Measurements from ENCODE around the gene SLC37A2. TPM values are rescaled to one million over a fixed set of nuclear protein-coding genes. Genes with fewer than 3 reads are reported as not detected.
"Not testable (repeated sequence)": the region's sequence is repeated elsewhere in the genome, so short reads cannot be mapped to it uniquely, and the experiment has no call there.

SLC37A2 gene
- total RNA-seq, 5 donors from 2014 or later (not counting 1 experiment from before 2014, with no cell fraction given) = 0.14 to 1.5 (median 1.1) TPM

DNA sequence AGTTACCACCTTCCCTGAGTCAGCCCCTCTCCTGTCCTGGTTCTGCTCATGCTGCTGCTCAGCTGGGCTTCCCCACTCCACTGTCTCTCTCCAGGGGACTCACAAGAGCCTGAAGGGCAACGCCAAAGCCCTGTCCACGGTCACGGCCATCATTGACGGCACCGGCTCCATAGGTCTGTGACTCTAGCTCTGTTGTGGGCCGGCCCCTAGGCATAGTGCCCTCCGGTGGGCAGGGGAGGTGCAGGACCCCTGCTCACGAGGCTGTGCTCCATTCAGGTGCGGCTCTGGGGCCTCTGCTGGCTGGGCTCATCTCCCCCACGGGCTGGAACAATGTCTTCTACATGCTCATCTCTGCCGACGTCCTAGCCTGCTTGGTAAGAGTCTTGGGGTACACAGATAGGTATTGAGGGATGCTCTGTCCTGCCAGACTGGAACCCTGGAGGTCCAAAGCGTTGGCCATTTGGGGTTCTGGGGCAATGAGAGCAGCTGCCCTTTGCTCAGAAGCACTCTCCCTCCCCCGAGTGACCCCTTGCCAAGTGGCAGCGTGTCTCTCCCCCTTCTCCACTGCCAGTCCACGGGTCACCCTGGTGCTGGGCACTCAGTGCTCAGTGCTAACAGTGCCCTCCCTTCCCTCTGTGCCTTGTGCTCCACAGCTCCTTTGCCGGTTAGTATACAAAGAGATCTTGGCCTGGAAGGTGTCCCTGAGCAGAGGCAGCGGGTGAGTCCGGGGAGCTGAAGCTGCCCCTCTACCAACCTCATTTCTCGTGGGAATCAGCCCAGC, 22.4 kb downstream of the SLC37A2 start:
- Histone ChIP-seq H3K4me3 (ENCODE audit: control insufficient read depth in 1 of 2, extremely low read depth in 1 of 2, low read length in 1 of 2) (no peak overlapping the region), H3K9me3 (no peaks in the 10 kb centered on the region), H3K27me3 (replicated peaks in 1 of 2; ENCODE audit: control insufficient read depth in 2 of 2, extremely low read depth in 1 of 2, insufficient read depth in 2 of 2, low read length in 1 of 2) (peaks cover 0 to 11% of the 10 kb centered on the region in 2 experiments), H3K36me3 (ENCODE audit: control insufficient read depth in 2 of 2, extremely low read depth in 1 of 2, insufficient read depth in 1 of 2, low read length in 1 of 2) (no peaks in the 10 kb centered on the region), H3K27ac (ENCODE audit: low read length) (no peak overlapping the region), H3K4me1 (ENCODE audit: control insufficient read depth in 1 of 2, extremely low read depth in 1 of 2, insufficient read depth in 2 of 2, low read length in 2 of 2) (no peaks in the 10 kb centered on the region)
- ChIA-PET POLR2A (no interaction called here), CTCF (no interaction called here)
- Mint-ChIP-seq H3K9me3 (no peaks in the 10 kb centered on the region), H3K4me1 (no peaks in the 10 kb centered on the region), H3K4me3 (no peak overlapping the region), H3K27ac (no peak overlapping the region), H3K36me3 (no peaks in the 10 kb centered on the region), H3K27me3 (peaks cover 0 to 8% of the 10 kb centered on the region in 2 donors)
- DNase-seq (no peak), ATAC-seq (replicated peaks in 1 of 4) (no peak)
- 80% methylated on average over 17 of the region's 20 CpGs for WGBS (ENCODE audit: insufficient coverage)

- Mint-ChIP-seq H3K27me3 (peaks cover 0 to 4% of the 10 kb centered on the region in 2 donors), H3K4me3 (no peak overlapping the region), H3K36me3 (no peaks in the 10 kb centered on the region), H3K4me1 (peaks cover 0 to 5% (median 3%) of the 10 kb centered on the region in 3 donors), H3K27ac (no peak overlapping the region), H3K9me3 (no peaks in the 10 kb centered on the region)
- CTCF ChIA-PET = no interaction called here
- Histone ChIP-seq H3K4me3 (ENCODE audit: control insufficient read depth in 1 of 2, extremely low read depth in 1 of 2, low read length in 1 of 2) (no peak overlapping the region), H3K27ac (ENCODE audit: low read length) (no peak overlapping the region), H3K27me3 (replicated peaks in 1 of 2; ENCODE audit: control insufficient read depth in 2 of 2, extremely low read depth in 1 of 2, insufficient read depth in 2 of 2, low read length in 1 of 2) (peaks cover 0 to 6% of the 10 kb centered on the region in 2 experiments), H3K36me3 (ENCODE audit: control insufficient read depth in 2 of 2, extremely low read depth in 1 of 2, insufficient read depth in 1 of 2, low read length in 1 of 2) (no peaks in the 10 kb centered on the region), H3K4me1 (ENCODE audit: control insufficient read depth in 1 of 2, extremely low read depth in 1 of 2, insufficient read depth in 2 of 2, low read length in 2 of 2) (no peaks in the 10 kb centered on the region), H3K9me3 (no peaks in the 10 kb centered on the region)
- ATAC-seq (replicated peaks in 1 of 4) (no peak), DNase-seq (no peak)
- WGBS (ENCODE audit: insufficient coverage) = 83% methylated on average over 4 of the region's 14 CpGs
- POLR2A ChIA-PET = no interaction called here
These were observed 23.7 kb downstream of the SLC37A2 start for GRCh38 chr11:125086633-125087296.

DNA sequence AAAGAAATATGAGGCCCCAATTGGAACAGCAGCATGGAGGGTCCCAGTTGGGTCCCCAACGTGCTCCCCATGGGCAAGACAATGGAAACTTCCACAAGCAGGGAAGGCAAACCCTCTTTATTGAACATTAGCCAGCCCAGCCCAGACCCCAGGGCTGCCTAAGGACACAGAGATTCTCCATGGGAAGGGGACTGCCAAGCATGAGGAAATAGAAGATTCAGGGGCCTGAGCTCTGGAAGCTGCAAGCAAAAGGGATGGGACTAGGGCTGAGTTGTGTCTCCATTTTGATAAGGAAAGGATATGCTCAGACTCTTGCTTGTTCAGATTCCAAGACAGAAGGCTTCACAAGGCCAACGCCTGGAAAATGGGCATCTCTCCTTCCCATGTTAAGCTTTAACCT, 25.0 kb downstream of the SLC37A2 start:
- H3K27me3 ChIP-seq (replicated peaks in 1 of 2; ENCODE audit: control insufficient read depth in 2 of 2, extremely low read depth in 1 of 2, insufficient read depth in 2 of 2, low read length in 1 of 2) = no peaks in the 10 kb centered on the region
- no peak for DNase-seq
- no peak overlapping the region for H3K27ac ChIP-seq (ENCODE audit: low read length)
- no peak overlapping the region for H3K4me3 ChIP-seq (ENCODE audit: control insufficient read depth in 1 of 2, extremely low read depth in 1 of 2, low read length in 1 of 2)
- Mint-ChIP-seq H3K36me3 (no peaks in the 10 kb centered on the region), H3K4me3 (no peak overlapping the region), H3K27me3 (no peaks in the 10 kb centered on the region), H3K9me3 (no peaks in the 10 kb centered on the region), H3K4me1 (peaks cover 0 to 5% (median 3%) of the 10 kb centered on the region in 3 donors), H3K27ac (no peak overlapping the region)
- H3K4me1 ChIP-seq (ENCODE audit: control insufficient read depth in 1 of 2, extremely low read depth in 1 of 2, insufficient read depth in 2 of 2, low read length in 2 of 2) = no peaks in the 10 kb centered on the region
- no peak for ATAC-seq (replicated peaks in 1 of 4)
- ChIA-PET CTCF (no interaction called here), POLR2A (interaction anchor here in 1 of 2 donors (0.6 kb wide), 1 partner anchor 21 kb away, joined by 3 read pairs; no protein-coding TSS in a partner anchor)
- no peaks in the 10 kb centered on the region for H3K9me3 ChIP-seq
- peaks cover 0 to 2% of the 10 kb centered on the region in 2 donors for H3K36me3 ChIP-seq (ENCODE audit: control insufficient read depth in 2 of 2, extremely low read depth in 1 of 2, insufficient read depth in 1 of 2, low read length in 1 of 2)
- 71% methylated on average over 1 of the region's 2 CpGs for WGBS (ENCODE audit: insufficient coverage)

DNA sequence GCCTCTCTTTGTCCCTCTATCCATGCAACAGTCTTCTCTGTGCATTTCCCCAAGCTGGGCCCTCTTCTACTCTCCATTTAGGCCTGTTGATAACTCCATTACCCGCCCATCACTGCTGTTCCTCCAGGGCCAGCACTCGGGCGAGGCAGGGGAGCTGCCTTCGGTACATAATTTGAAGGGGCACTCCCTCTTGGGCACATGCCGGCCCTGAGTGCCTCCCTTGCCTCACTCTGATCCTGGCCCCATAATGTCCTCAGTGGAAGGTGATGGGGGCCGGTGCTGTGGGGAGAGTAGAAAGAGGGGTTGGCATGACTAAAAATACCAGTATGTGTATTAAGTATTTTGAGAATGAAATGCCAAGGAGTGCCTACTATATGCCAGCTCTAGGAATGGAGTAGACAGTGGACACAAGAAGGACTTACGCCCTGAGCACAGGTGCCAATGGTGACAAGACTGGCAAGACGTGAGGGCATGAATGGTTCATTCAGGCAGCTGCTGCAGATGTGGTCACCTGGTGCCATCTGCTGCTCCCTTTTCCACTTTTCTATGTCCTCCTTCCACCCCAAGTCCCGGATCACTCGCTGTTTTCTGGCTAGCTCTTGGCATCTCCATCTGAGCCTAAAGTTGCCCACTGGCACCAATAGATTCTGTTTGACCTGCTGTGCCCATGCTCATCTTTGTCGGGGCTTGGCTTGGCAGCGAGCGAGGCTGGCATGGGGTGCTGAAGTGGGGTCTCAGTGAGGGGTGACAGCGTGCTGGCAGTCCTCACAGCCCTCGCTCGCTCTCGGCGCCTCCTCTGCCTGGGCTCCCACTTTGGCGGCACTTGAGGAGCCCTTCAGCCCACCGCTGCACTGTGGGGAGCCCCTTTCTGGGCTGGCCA, 25.7 kb downstream of the SLC37A2 start:
- Histone ChIP-seq H3K9me3 (no peaks in the 10 kb centered on the region), H3K4me1 (ENCODE audit: control insufficient read depth in 1 of 2, extremely low read depth in 1 of 2, insufficient read depth in 2 of 2, low read length in 2 of 2) (no peaks in the 10 kb centered on the region), H3K27ac (ENCODE audit: low read length) (no peak overlapping the region), H3K4me3 (ENCODE audit: control insufficient read depth in 1 of 2, extremely low read depth in 1 of 2, low read length in 1 of 2) (no peak overlapping the region), H3K36me3 (ENCODE audit: control insufficient read depth in 2 of 2, extremely low read depth in 1 of 2, insufficient read depth in 1 of 2, low read length in 1 of 2) (peaks cover 0 to 2% of the 10 kb centered on the region in 2 donors), H3K27me3 (replicated peaks in 1 of 2; ENCODE audit: control insufficient read depth in 2 of 2, extremely low read depth in 1 of 2, insufficient read depth in 2 of 2, low read length in 1 of 2) (no peaks in the 10 kb centered on the region)
- no peaks in the 10 kb centered on the region for H3K9me3 Mint-ChIP-seq
- POLR2A ChIA-PET = interaction anchor here in 1 of 2 donors (0.6 kb wide), 1 partner anchor 21 kb away, joined by 3 read pairs; no protein-coding TSS in a partner anchor
- CTCF ChIA-PET = no interaction called here
- no peaks in the 10 kb centered on the region for H3K27me3 Mint-ChIP-seq
- H3K36me3 Mint-ChIP-seq = no peaks in the 10 kb centered on the region
- WGBS (ENCODE audit: insufficient coverage) = 87% methylated on average over 10 of the region's 20 CpGs
- H3K4me1 Mint-ChIP-seq = peaks cover 0 to 5% (median 3%) of the 10 kb centered on the region in 3 donors
- no peak for DNase-seq
- no peak overlapping the region for H3K27ac Mint-ChIP-seq
- H3K4me3 Mint-ChIP-seq = no peak overlapping the region
- no peak for ATAC-seq (replicated peaks in 1 of 4)

DNA sequence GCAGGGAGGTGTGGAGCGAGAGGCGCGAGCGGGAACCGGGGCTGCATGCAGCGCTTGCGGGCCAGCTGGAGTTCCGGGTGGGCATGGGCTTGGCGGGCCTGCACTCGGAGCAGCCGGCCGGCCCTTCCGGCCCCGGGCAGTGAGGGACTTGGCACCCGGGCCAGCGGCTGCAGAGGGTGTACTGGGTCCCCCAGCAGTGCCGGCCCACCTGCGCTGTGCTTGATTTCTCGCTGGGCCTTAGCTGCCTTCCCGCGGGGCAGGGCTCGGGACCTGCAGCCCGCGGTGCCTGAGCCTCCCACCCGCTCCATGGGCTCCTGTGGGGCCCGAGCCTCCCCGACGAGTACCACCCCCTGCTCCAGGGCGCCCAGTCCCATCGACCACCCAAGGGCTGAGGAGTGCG, 26.4 kb downstream of the SLC37A2 start:
- POLR2A ChIA-PET = not testable (repeated sequence)

GRCh38 chr11:125090151-125090550, 27.0 kb downstream of the SLC37A2 start:
- H3K4me1 Mint-ChIP-seq; H3K36me3 Mint-ChIP-seq; H3K9me3 ChIP-seq; H3K36me3 ChIP-seq (ENCODE audit: control insufficient read depth in 2 of 2, extremely low read depth in 1 of 2, insufficient read depth in 1 of 2, low read length in 1 of 2); ATAC-seq (replicated peaks in 1 of 4); H3K4me3 ChIP-seq (ENCODE audit: control insufficient read depth in 1 of 2, extremely low read depth in 1 of 2, low read length in 1 of 2); CTCF ChIA-PET; DNase-seq; H3K27ac Mint-ChIP-seq; H3K9me3 Mint-ChIP-seq; H3K4me1 ChIP-seq (ENCODE audit: control insufficient read depth in 1 of 2, extremely low read depth in 1 of 2, insufficient read depth in 2 of 2, low read length in 2 of 2); H3K4me3 Mint-ChIP-seq; H3K27ac ChIP-seq (ENCODE audit: low read length); H3K27me3 Mint-ChIP-seq; H3K27me3 ChIP-seq (replicated peaks in 1 of 2; ENCODE audit: control insufficient read depth in 2 of 2, extremely low read depth in 1 of 2, insufficient read depth in 2 of 2, low read length in 1 of 2); POLR2A ChIA-PET: not testable (repeated sequence)
- WGBS (ENCODE audit: insufficient coverage) = 80% methylated on average over 2 of the region's 10 CpGs

More for the DNA sequence above, 26.4 kb downstream of the SLC37A2 start:
- H3K9me3 Mint-ChIP-seq; ATAC-seq (replicated peaks in 1 of 4); H3K4me3 Mint-ChIP-seq; H3K36me3 ChIP-seq (ENCODE audit: control insufficient read depth in 2 of 2, extremely low read depth in 1 of 2, insufficient read depth in 1 of 2, low read length in 1 of 2); H3K27me3 Mint-ChIP-seq; DNase-seq; H3K27ac ChIP-seq (ENCODE audit: low read length); CTCF ChIA-PET; H3K36me3 Mint-ChIP-seq; H3K27me3 ChIP-seq (replicated peaks in 1 of 2; ENCODE audit: control insufficient read depth in 2 of 2, extremely low read depth in 1 of 2, insufficient read depth in 2 of 2, low read length in 1 of 2); H3K4me3 ChIP-seq (ENCODE audit: control insufficient read depth in 1 of 2, extremely low read depth in 1 of 2, low read length in 1 of 2); H3K9me3 ChIP-seq; H3K4me1 ChIP-seq (ENCODE audit: control insufficient read depth in 1 of 2, extremely low read depth in 1 of 2, insufficient read depth in 2 of 2, low read length in 2 of 2); H3K27ac Mint-ChIP-seq; H3K4me1 Mint-ChIP-seq: not testable (repeated sequence)
- WGBS (ENCODE audit: insufficient coverage) = 98% methylated on average over 21 of the region's 31 CpGs

All from T-cell (primary cell).